Measurements from ENCODE around the gene NXPH4.

DNA sequence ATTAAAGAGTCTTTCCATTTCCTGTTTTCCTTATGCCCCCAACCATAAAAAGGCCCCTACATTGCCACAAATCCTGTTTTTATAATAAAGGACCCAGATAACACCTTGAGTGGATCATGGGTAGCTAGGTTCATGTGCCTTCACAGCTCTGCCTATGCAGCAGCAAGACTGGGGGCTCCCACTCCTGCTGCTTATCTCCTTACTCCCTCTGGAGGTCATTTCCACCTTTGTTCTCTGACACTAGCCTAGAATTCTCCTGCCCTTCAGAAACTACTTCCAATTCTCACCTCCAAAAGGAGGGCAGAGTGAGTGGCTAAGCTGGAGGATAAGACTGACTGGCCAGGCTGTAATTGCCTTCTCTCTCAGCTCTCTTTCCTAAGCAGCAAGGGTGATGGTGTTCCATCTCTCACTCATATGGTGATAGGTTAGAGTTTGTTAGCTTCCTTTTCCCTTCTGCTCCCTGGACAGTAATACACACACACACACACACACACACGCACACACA is 54.4 kb downstream of the NXPH4 start:
- no peak for TF ChIP-seq EZH2phosphoT487 (IDR thresholded peaks at IDR 0.05)
- TF ChIP-seq, protein P1, sequence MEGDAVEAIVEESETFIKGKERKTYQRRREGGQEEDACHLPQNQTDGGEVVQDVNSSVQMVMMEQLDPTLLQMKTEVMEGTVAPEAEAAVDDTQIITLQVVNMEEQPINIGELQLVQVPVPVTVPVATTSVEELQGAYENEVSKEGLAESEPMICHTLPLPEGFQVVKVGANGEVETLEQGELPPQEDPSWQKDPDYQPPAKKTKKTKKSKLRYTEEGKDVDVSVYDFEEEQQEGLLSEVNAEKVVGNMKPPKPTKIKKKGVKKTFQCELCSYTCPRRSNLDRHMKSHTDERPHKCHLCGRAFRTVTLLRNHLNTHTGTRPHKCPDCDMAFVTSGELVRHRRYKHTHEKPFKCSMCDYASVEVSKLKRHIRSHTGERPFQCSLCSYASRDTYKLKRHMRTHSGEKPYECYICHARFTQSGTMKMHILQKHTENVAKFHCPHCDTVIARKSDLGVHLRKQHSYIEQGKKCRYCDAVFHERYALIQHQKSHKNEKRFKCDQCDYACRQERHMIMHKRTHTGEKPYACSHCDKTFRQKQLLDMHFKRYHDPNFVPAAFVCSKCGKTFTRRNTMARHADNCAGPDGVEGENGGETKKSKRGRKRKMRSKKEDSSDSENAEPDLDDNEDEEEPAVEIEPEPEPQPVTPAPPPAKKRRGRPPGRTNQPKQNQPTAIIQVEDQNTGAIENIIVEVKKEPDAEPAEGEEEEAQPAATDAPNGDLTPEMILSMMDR (IDR thresholded peaks at IDR 0.05) = no peak

All from neural progenitor cell (in vitro differentiated cells).